Chondrocyte (in vitro differentiated cells): Measurements from ENCODE around the gene ZCCHC24. TPM values are rescaled to one million over a fixed set of nuclear protein-coding genes. Genes with fewer than 3 reads are reported as not detected.
A peak's percentile ranks its signal among the peaks of the same experiment; 100 is the strongest.

Source experiments
- DNase-seq: peaks from one replicate; pipeline ENCODE4 v3.0.0; 2021; ENCODE audit warnings: mixed read lengths, low spot score
- H3K27ac Mint-ChIP-seq: one replicate; pipeline ENCODE4 v1.8.0; 2021; ENCODE audit warnings: mild to moderate bottlenecking, moderate library complexity, mixed read lengths; ENCODE audit not compliant: unreplicated experiment
- H3K27me3 Mint-ChIP-seq: 2 replicates; pipeline ENCODE4 v1.8.0; 2021; ENCODE audit warnings: low read depth, mixed read lengths
- H3K36me3 Mint-ChIP-seq: 2 replicates; pipeline ENCODE4 v1.8.0; 2021; ENCODE audit warnings: low read depth, mixed read lengths
- H3K4me1 Mint-ChIP-seq: 2 replicates; pipeline ENCODE4 v1.8.0; 2021; ENCODE audit warnings: low read depth, mild to moderate bottlenecking, mixed read lengths
- H3K4me3 Mint-ChIP-seq: one replicate; pipeline ENCODE4 v1.8.0; 2021; ENCODE audit warnings: mild to moderate bottlenecking, moderate library complexity, mixed read lengths; ENCODE audit not compliant: unreplicated experiment
- H3K9me3 Mint-ChIP-seq: 2 replicates; pipeline ENCODE4 v1.8.0; 2021; ENCODE audit warnings: low read depth, mixed read lengths
- CTCF ChIP-seq: fragments of 200-600 bp; sonication (generic); IDR thresholded peaks from 2 replicates; pipeline ENCODE4 v1.5.0; 2021; ENCODE audit warnings: antibody characterized with exemption, mild to moderate bottlenecking, moderate library complexity
- total RNA-seq: library from RNA; stranded (reverse); gene quantifications from 3 replicates; pipeline ENCODE4 v1.2.1, GENCODE V29; 2021

ZCCHC24 gene
- total RNA-seq, 1 donor from 2014 or later = 45.1 TPM

- Mint-ChIP-seq H3K36me3 (peaks cover 10% of the 10 kb centered on the region), H3K9me3 (no peaks in the 10 kb centered on the region), H3K4me1 (no peaks in the 10 kb centered on the region), H3K4me3 (no peak overlapping the region), H3K27ac (no peak overlapping the region), H3K27me3 (no peaks in the 10 kb centered on the region)
- TF ChIP-seq CTCF = no peak
- no peak for DNase-seq
Observed at GRCh38 chr10:79390057-79390456, 55.4 kb downstream of the ZCCHC24 start.

- DNase-seq = peak; percentile 55
- Mint-ChIP-seq H3K4me3 (no peak overlapping the region), H3K9me3 (no peaks in the 10 kb centered on the region), H3K36me3 (peaks cover 6% of the 10 kb centered on the region), H3K4me1 (no peaks in the 10 kb centered on the region), H3K27ac (no peak overlapping the region), H3K27me3 (no peaks in the 10 kb centered on the region)
- no peak for TF ChIP-seq CTCF
Observed at GRCh38 chr10:79387974-79388850, 57.2 kb downstream of the ZCCHC24 start.

- Mint-ChIP-seq H3K4me3 (no peak overlapping the region), H3K4me1 (peaks cover 5% of the 10 kb centered on the region), H3K36me3 (peaks cover 6% of the 10 kb centered on the region), H3K9me3 (no peaks in the 10 kb centered on the region), H3K27ac (no peak overlapping the region), H3K27me3 (no peaks in the 10 kb centered on the region)
- peak; percentile 28 for DNase-seq
- no peak for TF ChIP-seq CTCF
Observed at GRCh38 chr10:79387466-79387973, 57.9 kb downstream of the ZCCHC24 start.

- peaks cover 3% of the 10 kb centered on the region for H3K36me3 Mint-ChIP-seq
- H3K27ac Mint-ChIP-seq = no peak overlapping the region
- H3K9me3 Mint-ChIP-seq = no peaks in the 10 kb centered on the region
- DNase-seq = peak; percentile 83
- TF ChIP-seq CTCF = no peak
- H3K27me3 Mint-ChIP-seq = no peaks in the 10 kb centered on the region
- H3K4me3 Mint-ChIP-seq = no peak overlapping the region
- H3K4me1 Mint-ChIP-seq = peaks cover 12% of the 10 kb centered on the region
Observed at GRCh38 chr10:79386637-79387465, 58.6 kb downstream of the ZCCHC24 start.
